Stomach (tissue), 4 donors: ENCODE data around the gene LCP2.

Experiments used
- POLR2A ChIP-seq, 4 donors: fragments of 450-650 bp; IDR thresholded peaks; one replicate each; pipeline ENCODE4 v1.6.1; 2016; ENCODE audit warnings: antibody characterized with exemption in 4 of 4, control low read depth in 2 of 4, mild to moderate bottlenecking in 1 of 4, moderate library complexity in 1 of 4
- POLR2AphosphoS5 ChIP-seq, 3 donors: sonication (generic); formaldehyde crosslinking; IDR thresholded peaks; one replicate each; pipeline ENCODE4 v1.6.1; 2016; ENCODE audit warnings: antibody characterized with exemption in 3 of 3
- TF ChIP-seq, protein P1 (sequence below), 7 experiments: fragments of 450-650 bp in 4 of 7; fragments of 200-600 bp in 3 of 7; sonication (generic) in 3 of 7; IDR thresholded peaks; one replicate each; pipeline ENCODE4 v1.5.1; 2016 to 2019; ENCODE audit warnings: antibody characterized with exemption in 7 of 7, control low read depth in 2 of 7, mild to moderate bottlenecking in 1 of 7

DNA sequence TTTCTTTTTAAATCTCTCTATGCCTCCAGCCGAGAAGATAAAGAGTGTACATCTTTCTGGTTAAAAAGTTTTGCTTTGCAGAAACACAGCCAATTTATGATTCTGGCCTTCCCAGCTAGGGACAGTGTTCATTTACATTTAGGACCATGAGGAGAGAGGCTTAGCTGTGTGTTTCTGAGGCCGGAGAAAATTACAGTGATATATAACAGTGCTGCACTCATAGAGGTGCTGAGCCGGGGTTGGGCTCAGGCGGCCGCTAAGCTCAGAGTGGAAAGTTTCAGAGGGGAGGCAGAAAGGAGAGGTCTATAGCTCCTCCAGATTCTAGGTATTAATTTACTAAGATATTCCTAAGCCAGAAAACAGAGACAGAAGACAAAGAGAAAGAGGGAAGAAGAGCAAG is 37.0 kb upstream of the LCP2 start:
- TF ChIP-seq, protein P1, sequence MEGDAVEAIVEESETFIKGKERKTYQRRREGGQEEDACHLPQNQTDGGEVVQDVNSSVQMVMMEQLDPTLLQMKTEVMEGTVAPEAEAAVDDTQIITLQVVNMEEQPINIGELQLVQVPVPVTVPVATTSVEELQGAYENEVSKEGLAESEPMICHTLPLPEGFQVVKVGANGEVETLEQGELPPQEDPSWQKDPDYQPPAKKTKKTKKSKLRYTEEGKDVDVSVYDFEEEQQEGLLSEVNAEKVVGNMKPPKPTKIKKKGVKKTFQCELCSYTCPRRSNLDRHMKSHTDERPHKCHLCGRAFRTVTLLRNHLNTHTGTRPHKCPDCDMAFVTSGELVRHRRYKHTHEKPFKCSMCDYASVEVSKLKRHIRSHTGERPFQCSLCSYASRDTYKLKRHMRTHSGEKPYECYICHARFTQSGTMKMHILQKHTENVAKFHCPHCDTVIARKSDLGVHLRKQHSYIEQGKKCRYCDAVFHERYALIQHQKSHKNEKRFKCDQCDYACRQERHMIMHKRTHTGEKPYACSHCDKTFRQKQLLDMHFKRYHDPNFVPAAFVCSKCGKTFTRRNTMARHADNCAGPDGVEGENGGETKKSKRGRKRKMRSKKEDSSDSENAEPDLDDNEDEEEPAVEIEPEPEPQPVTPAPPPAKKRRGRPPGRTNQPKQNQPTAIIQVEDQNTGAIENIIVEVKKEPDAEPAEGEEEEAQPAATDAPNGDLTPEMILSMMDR (IDR thresholded peaks at IDR 0.05): no peak
- no peak for TF ChIP-seq POLR2A (IDR thresholded peaks at IDR 0.05)
- TF ChIP-seq POLR2AphosphoS5 (IDR thresholded peaks at IDR 0.05): no peak
